DOHH2 (cell line): ENCODE measurements around the gene RNF130.

Experiments used
- H3F3A ChIP-seq: fragments of 200-600 bp; sonication (generic), shearing (Covaris generic); 2 replicates; pipeline ENCODE4 v1.6.0; 2016; ENCODE audit warnings: antibody characterized with exemption, mild to moderate bottlenecking; ENCODE audit not compliant: control insufficient read depth, insufficient read depth
- H3K27ac ChIP-seq: fragments of 200-600 bp; sonication (generic); 2 replicates; pipeline ENCODE4 v1.5.1; 2014; ENCODE audit warnings: low read depth, mild to moderate bottlenecking, low read length, moderate library complexity
- H3K27me3 ChIP-seq: fragments of 200-600 bp; sonication (generic); 2 replicates; pipeline ENCODE4 v1.6.1; 2014; ENCODE audit warnings: mild to moderate bottlenecking, low read length, mixed read lengths; ENCODE audit not compliant: control insufficient read depth
- H3K36me3 ChIP-seq: fragments of 200-600 bp; sonication (generic); 2 replicates; pipeline ENCODE4 v1.6.1; 2014; ENCODE audit warnings: mild to moderate bottlenecking, low read length, moderate library complexity, mixed read lengths; ENCODE audit not compliant: control insufficient read depth
- H3K4me1 ChIP-seq: fragments of 200-600 bp; sonication (generic); 2 replicates; pipeline ENCODE4 v1.6.1; 2014; ENCODE audit warnings: mild to moderate bottlenecking, low read length, mixed read lengths; ENCODE audit not compliant: control insufficient read depth
- H3K4me2 ChIP-seq: fragments of 200-600 bp; sonication (generic); 2 replicates; pipeline ENCODE4 v1.6.0; 2014; ENCODE audit warnings: mild to moderate bottlenecking, low read length, moderate library complexity
- H3K4me3 ChIP-seq: fragments of 200-600 bp; sonication (generic); 2 replicates; pipeline ENCODE4 v1.5.1; 2014; ENCODE audit warnings: mild to moderate bottlenecking, low read length, mixed read lengths
- H3K79me2 ChIP-seq: fragments of 200-600 bp; sonication (generic); 2 replicates; pipeline ENCODE4 v1.6.1; 2014; ENCODE audit warnings: mild to moderate bottlenecking, low read length, mixed read lengths; ENCODE audit not compliant: control insufficient read depth
- H3K9me2 ChIP-seq: fragments of 200-600 bp; sonication (generic); replicated peaks from 2 replicates; pipeline ENCODE4 v1.6.1; 2014; ENCODE audit warnings: mild to moderate bottlenecking, low read length, mixed read lengths; ENCODE audit not compliant: control insufficient read depth
- H3K9me3 ChIP-seq: fragments of 200-600 bp; sonication (generic); 2 replicates; pipeline ENCODE4 v1.6.1; 2014; ENCODE audit warnings: antibody characterized with exemption, low read length, mixed read lengths; ENCODE audit not compliant: control insufficient read depth, insufficient read depth
- H4K20me1 ChIP-seq: fragments of 200-600 bp; sonication (generic); 2 replicates; pipeline ENCODE4 v1.6.0; 2014; ENCODE audit warnings: low read depth, mild to moderate bottlenecking, antibody characterized with exemption, low read length, moderate library complexity; ENCODE audit not compliant: control insufficient read depth, insufficient read depth
- CTCF ChIP-seq: fragments of 200-600 bp; sonication (generic); IDR thresholded peaks from one replicate; pipeline ENCODE4 v1.5.1; 2014; ENCODE audit warnings: antibody characterized with exemption, mild to moderate bottlenecking, low read depth, low read length; ENCODE audit not compliant: poor library complexity, severe bottlenecking
- EZH2phosphoT487 ChIP-seq: fragments of 200-600 bp; sonication (generic); IDR thresholded peaks from 2 replicates; pipeline ENCODE4 v1.6.1; 2017; ENCODE audit warnings: borderline replicate concordance, mild to moderate bottlenecking, antibody characterized with exemption, low read length, moderate library complexity, mixed read lengths

The RNF130 gene

DNA sequence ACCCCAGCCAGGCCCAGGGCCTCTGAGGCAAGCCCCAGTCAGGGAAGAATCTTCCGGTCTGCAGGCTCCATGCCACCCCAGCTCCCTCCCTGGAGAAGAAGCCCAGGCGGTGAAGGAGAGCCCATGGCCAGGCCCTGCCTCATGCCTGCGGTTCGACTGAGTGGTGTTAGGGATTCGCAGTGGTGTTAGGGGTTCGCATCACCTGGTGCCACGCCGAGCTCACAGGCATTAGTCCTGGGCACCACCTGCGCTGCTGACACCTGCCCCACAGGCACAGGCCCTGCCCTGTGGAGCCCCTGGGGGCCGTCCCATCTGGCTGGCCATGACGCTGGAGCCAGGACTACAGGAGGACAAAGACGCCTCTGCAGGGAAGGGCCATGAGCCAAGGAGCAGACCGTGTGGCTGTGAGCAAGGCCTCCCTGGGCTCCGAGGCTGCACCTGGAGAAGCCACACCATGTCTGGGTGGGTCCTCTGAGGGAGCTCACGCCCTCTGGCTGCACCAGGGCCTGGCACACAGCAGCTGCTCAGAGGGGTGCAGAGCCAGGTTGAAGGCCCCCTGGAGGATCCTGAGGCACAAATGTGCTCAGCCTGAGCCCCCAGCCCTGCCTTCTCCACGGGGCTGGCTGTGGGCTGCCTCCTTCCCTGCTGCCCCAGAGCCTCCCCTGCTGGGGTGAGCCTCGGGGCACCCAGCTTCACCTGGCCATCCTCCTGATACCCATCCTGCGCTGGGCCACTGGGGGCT lies 27.6 kb upstream of the RNF130 start:
- Histone ChIP-seq H3K9me3 (no peaks in the 10 kb centered on the region), H3K36me3 (no peaks in the 10 kb centered on the region)

GRCh38 chr5:180098526-180098925 lies 27.0 kb upstream of the RNF130 start:
- no peak for TF ChIP-seq EZH2phosphoT487
- no peak for TF ChIP-seq CTCF
- no peaks in the 10 kb centered on the region for H3K9me2 ChIP-seq

More for the DNA sequence above, 27.6 kb upstream of the RNF130 start:
- no peaks in the 10 kb centered on the region for H4K20me1 ChIP-seq
- no peak overlapping the region for H3K4me2 ChIP-seq
- no peaks in the 10 kb centered on the region for H3K9me2 ChIP-seq
- no peak overlapping the region for H3K4me3 ChIP-seq
- H3K27me3 ChIP-seq = no peaks in the 10 kb centered on the region
- H3K79me2 ChIP-seq = no peaks in the 10 kb centered on the region
- H3K27ac ChIP-seq = no peak overlapping the region
- TF ChIP-seq EZH2phosphoT487 = no peak
- TF ChIP-seq CTCF = no peak
- H3K4me1 ChIP-seq = no peaks in the 10 kb centered on the region
- H3F3A ChIP-seq = no peaks in the 10 kb centered on the region

GRCh38 chr5:180097926-180098325 lies 26.4 kb upstream of the RNF130 start:
- TF ChIP-seq CTCF = no peak
- no peak for TF ChIP-seq EZH2phosphoT487
- Histone ChIP-seq H3K4me2 (no peak overlapping the region), H3K4me3 (no peak overlapping the region), H3K27me3 (no peaks in the 10 kb centered on the region), H3K4me1 (no peaks in the 10 kb centered on the region), H3K9me2 (no peaks in the 10 kb centered on the region), H3K79me2 (no peaks in the 10 kb centered on the region), H3K9me3 (no peaks in the 10 kb centered on the region), H3F3A (no peaks in the 10 kb centered on the region), H4K20me1 (no peaks in the 10 kb centered on the region), H3K36me3 (no peaks in the 10 kb centered on the region), H3K27ac (no peak overlapping the region)

More at GRCh38 chr5:180098526-180098925, 27.0 kb upstream of the RNF130 start:
- H3K27ac ChIP-seq = no peak overlapping the region
- H3K4me3 ChIP-seq = no peak overlapping the region
- no peaks in the 10 kb centered on the region for H4K20me1 ChIP-seq
- no peaks in the 10 kb centered on the region for H3K4me1 ChIP-seq
- H3F3A ChIP-seq = no peaks in the 10 kb centered on the region
- H3K4me2 ChIP-seq = no peak overlapping the region
- H3K27me3 ChIP-seq = no peaks in the 10 kb centered on the region
- no peaks in the 10 kb centered on the region for H3K79me2 ChIP-seq
- no peaks in the 10 kb centered on the region for H3K36me3 ChIP-seq
- H3K9me3 ChIP-seq = no peaks in the 10 kb centered on the region
